ENCODE results near the gene HIC1. TPM values are rescaled to one million over a fixed set of nuclear protein-coding genes. Genes with fewer than 3 reads are reported as not detected.
A peak's percentile ranks its signal among the peaks of the same experiment; 100 is the strongest.

HIC1 gene, protein sequence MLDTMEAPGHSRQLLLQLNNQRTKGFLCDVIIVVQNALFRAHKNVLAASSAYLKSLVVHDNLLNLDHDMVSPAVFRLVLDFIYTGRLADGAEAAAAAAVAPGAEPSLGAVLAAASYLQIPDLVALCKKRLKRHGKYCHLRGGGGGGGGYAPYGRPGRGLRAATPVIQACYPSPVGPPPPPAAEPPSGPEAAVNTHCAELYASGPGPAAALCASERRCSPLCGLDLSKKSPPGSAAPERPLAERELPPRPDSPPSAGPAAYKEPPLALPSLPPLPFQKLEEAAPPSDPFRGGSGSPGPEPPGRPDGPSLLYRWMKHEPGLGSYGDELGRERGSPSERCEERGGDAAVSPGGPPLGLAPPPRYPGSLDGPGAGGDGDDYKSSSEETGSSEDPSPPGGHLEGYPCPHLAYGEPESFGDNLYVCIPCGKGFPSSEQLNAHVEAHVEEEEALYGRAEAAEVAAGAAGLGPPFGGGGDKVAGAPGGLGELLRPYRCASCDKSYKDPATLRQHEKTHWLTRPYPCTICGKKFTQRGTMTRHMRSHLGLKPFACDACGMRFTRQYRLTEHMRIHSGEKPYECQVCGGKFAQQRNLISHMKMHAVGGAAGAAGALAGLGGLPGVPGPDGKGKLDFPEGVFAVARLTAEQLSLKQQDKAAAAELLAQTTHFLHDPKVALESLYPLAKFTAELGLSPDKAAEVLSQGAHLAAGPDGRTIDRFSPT
- 10 to 100 TPM; 35.1 TPM for total RNA-seq

DNA sequence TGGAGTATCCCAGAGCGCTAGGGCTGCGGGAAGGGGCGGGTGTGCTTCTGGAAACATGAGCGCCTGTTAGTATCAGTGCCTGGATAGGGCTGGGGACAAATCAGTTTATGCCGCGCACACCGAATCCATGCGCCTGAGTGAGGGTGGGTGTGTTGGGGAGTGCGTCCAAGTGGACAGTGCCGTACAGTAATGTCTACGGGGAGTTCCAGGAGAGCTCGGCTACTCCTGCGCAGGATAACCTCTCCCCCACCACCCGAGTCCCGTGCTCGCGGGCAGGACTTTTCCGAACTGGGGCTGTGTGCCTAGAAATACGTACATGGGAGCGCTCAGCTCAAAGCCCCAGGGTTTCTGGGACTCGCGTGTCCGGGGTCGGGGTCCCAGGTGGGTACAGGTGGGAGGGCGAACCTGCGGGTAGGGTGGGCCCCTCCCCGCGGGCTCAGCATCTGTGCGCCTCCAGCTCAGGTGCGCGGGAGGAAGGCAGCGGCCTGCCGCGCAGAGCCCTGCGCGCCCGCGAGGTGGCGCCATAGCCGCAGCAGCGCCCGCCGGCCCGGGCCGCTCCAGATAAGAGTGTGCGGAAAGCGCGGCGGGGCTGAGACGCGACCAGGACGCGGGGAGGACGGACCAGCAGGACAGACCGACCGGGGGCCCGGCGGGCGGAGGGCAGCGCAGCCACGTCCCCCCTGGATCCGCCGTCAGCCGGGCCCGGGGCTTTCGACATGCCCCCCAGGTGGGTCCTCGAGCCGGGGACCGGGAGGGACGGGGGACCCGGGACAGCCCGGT lies at the start of gene HIC1:
Gene HIC1, plus strand, starts transcription at position 592 of the 780 bp plus-strand sequence. CDS start 1,588 bp downstream, outside the sequence.
- DNase-seq (peak; percentile 84), ATAC-seq (peak; percentile 52)
- peaks cover 16% of the 10 kb centered on the region for H3K36me3 Mint-ChIP-seq (ENCODE audit: low read depth)
- H3K4me1 Mint-ChIP-seq (ENCODE audit: low read depth), result peaks cover 16% of the 10 kb centered on the region
- H3K9me3 Mint-ChIP-seq, result no peaks in the 10 kb centered on the region
- CTCF ChIA-PET, result interaction anchor here (0.6 to 8.5 kb wide), 58 partner anchors 9 to 1458 kb away, joined by 3 to 239 read pairs (median 4); partner anchors contain the start of genes DPH1, OVCA2, RTN4RL1 and TSR1
- peaks cover 9% of the 10 kb centered on the region for H3K27me3 Mint-ChIP-seq
- TF ChIP-seq, protein P1, sequence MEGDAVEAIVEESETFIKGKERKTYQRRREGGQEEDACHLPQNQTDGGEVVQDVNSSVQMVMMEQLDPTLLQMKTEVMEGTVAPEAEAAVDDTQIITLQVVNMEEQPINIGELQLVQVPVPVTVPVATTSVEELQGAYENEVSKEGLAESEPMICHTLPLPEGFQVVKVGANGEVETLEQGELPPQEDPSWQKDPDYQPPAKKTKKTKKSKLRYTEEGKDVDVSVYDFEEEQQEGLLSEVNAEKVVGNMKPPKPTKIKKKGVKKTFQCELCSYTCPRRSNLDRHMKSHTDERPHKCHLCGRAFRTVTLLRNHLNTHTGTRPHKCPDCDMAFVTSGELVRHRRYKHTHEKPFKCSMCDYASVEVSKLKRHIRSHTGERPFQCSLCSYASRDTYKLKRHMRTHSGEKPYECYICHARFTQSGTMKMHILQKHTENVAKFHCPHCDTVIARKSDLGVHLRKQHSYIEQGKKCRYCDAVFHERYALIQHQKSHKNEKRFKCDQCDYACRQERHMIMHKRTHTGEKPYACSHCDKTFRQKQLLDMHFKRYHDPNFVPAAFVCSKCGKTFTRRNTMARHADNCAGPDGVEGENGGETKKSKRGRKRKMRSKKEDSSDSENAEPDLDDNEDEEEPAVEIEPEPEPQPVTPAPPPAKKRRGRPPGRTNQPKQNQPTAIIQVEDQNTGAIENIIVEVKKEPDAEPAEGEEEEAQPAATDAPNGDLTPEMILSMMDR (IDR thresholded peaks at IDR 0.05), result peak; percentile 97
- POLR2A ChIA-PET, result interaction anchor here (0.9 to 5.7 kb wide), 9 partner anchors 14 to 249 kb away, joined by 3 to 46 read pairs (median 8); partner anchors contain the start of genes SMG6 and SRR
- intact Hi-C loops (cut with micrococcal nuclease), result loop anchor here (5.0 kb wide), 1 partner anchor 188 kb away; no protein-coding TSS in a partner anchor
- peak within 1 kb of the TSS; percentile 74 for H3K4me3 Mint-ChIP-seq
- peak within 1 kb of the TSS; percentile 52 for H3K27ac Mint-ChIP-seq

DNA sequence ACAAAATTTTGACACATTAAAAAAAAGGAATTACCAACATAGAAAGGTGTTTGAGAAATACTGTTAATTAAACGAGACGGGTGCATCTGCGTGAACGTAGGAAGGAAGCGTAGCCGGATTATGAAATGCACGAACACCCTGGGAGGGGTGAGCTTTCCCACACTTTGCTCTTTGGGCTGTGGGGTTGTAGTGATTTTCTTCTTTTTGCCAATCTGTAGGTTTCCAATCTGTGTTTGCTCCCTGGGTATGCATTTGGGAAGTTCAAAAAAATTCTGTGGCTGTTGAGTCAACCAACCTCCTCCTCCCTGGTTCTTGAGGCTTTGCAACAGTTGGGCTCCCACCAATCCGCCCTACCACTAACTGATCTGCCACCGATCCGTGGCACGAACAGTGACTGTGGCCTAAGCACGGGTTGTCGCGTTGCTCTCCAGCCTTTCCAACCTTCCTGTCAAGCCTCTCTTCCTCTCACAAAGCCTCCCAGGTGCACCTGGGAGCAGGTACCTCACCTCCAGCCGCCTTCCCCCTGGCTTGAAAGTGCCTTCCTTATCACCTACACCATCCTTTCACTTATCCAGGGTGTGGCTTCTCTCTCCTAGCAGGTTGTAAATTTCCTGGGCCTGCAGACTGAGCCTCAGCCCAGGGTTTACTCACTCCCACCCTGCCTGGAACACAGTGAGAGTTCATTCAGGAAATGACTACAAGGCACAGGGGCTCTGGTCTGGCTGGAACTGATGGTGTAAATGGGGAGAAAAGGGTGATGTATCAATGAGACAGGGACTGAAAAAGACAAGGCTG lies 46.4 kb upstream of the HIC1 start:
- CTCF ChIA-PET, result no interaction called here
- Mint-ChIP-seq H3K36me3 (ENCODE audit: low read depth) (no peaks in the 10 kb centered on the region), H3K4me3 (no peak overlapping the region), H3K27ac (no peak overlapping the region), H3K9me3 (no peaks in the 10 kb centered on the region), H3K27me3 (peaks cover 2% of the 10 kb centered on the region), H3K4me1 (ENCODE audit: low read depth) (no peaks in the 10 kb centered on the region)
- ATAC-seq (no peak), DNase-seq (no peak)
- intact Hi-C loops (cut with micrococcal nuclease), result no loop called here
- TF ChIP-seq, protein P1 (IDR thresholded peaks at IDR 0.05), result no peak
- POLR2A ChIA-PET, result no interaction called here

DNA sequence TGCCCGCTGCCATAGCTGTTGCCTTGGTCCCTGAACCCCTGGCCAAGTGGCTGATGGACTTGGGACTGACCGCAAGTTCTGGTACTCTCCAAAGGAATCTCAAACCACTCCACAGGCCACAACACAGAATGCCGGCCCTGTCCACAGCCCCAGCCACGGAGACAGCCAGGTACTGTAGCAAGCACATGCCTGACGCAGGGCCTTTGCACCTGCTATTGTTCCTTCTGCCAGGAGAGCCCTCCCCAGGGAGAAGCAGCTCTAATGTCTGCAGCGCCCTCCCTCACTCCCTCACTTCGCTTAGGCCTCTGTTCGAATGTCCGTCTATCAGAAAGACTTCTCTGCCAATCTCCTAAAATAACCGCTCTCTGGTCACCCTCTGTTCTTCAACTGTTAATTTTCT lies 45.2 kb upstream of the HIC1 start:
- H3K9me3 Mint-ChIP-seq, result no peaks in the 10 kb centered on the region
- ATAC-seq (no peak), DNase-seq (no peak)
- peaks cover 2% of the 10 kb centered on the region for H3K27me3 Mint-ChIP-seq
- peaks cover 2% of the 10 kb centered on the region for H3K36me3 Mint-ChIP-seq (ENCODE audit: low read depth)
- no peaks in the 10 kb centered on the region for H3K4me1 Mint-ChIP-seq (ENCODE audit: low read depth)
- ChIA-PET POLR2A (interaction anchor here (1.2 kb wide), 1 partner anchor 10 kb away, joined by 3 read pairs; no protein-coding TSS in a partner anchor), CTCF (interaction anchor here (0.6 kb wide), 1 partner anchor 609 kb away, joined by 3 read pairs; no protein-coding TSS in a partner anchor)
- H3K27ac Mint-ChIP-seq, result no peak overlapping the region
- intact Hi-C loops (cut with micrococcal nuclease), result no loop called here
- TF ChIP-seq, protein P1 (IDR thresholded peaks at IDR 0.05), result no peak
- H3K4me3 Mint-ChIP-seq, result no peak overlapping the region

DNA sequence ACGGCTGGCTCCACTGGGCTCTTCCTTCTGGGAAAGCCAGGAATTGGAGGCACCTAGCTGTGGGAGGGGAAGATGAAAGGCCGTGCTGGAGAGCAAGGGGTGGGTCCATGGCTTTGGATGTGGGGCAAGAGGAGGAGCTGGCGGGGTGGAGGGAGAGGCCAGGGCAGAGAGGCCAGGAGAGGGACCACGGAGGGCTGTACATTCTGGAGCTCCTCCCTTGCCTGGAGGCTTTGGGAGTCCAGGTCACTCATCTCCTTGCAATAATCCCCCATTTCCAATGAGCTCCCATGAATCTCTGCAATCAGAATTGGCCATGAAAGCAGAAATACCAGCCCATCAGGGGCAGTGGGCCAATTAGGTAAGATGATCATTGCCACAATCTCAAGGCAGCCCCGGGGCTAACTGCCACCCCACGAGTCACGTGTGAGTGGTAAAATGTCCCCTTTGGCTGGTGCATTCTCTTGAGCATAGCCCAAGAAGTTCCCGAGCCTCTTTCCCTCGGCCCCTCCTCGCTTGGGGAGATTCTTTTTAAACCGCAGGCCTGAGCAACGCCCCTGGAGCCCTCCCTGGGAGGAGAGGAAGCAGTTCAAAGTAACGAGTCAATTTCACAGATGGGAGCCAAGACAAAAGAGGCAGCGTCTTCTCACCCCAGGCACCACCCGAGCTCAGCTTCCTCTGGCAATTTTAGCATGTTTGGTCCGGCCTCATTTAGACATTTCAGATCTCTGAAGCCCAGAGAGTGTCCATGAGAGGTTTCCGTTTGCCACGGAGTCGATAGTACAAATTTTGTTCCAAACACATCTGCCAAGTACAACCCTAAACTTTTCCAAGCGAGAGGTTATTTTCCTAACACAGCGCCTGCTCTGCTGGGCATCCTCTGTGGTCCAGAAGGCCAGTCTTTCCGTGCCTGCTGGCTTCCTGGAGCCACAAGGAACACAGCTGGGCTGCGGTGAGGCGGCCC lies 43.2 kb upstream of the HIC1 start:
- ChIA-PET CTCF (no interaction called here), POLR2A (interaction anchor here (0.7 kb wide), 1 partner anchor 93 kb away, joined by 3 read pairs; no protein-coding TSS in a partner anchor)
- peaks cover 2% of the 10 kb centered on the region for H3K36me3 Mint-ChIP-seq (ENCODE audit: low read depth)
- intact Hi-C loops (cut with micrococcal nuclease), result no loop called here
- H3K27me3 Mint-ChIP-seq, result peaks cover 2% of the 10 kb centered on the region
- ATAC-seq (no peak), DNase-seq (no peak)
- no peaks in the 10 kb centered on the region for H3K4me1 Mint-ChIP-seq (ENCODE audit: low read depth)
- no peak overlapping the region for H3K4me3 Mint-ChIP-seq
- H3K27ac Mint-ChIP-seq, result no peak overlapping the region
- TF ChIP-seq, protein P1 (IDR thresholded peaks at IDR 0.05), result no peak
- H3K9me3 Mint-ChIP-seq, result no peaks in the 10 kb centered on the region
